ENCODE data around the gene INAVA. TPM values are rescaled to one million over a fixed set of nuclear protein-coding genes. Genes with fewer than 3 reads are reported as not detected.

Gene INAVA
- total and polyA plus RNA-seq, 9 of the 15 experiments (the other 6 are each of a cell fraction or from before 2014, with no cell fraction given) = 0.09 TPM; not detected in 8

DNA sequence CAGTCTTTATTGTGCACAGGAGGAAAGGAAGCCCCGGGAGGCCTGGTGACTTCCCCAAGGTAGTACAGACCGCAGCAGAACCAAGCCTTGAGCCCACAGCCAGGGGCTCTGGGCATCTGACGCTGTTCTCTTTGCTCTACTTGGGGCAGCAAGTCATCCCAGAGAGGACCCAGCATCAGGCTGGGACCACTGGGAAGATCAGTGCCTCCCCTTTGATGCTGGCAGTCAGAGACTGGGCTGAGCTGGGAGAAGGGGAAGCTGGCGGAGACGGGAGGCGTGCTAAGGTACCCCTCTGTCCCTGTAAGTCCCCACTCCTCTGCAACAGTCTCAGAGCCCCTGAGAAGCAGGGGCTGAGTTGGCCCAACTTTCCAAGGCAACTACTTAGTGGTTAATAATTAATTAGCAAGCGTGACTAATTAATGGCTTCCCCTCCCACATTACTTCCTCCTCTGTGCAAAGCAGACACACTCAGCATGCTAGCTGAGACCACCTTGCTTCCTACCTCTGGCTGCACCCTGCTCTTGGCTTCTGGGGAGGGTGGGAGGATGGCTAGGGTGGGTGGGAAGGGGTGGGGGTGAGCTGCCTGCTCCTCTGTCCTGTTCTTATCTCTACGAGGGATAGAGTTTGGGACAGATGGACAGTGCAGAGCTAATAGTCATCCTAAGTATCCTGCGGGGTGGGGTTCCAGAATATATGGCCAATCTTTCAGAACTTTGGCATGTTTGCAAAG, 1.3 kb downstream of the INAVA start:
- no peaks in the 10 kb centered on the region for H3K36me3 ChIP-seq (ENCODE audit: control insufficient read depth, insufficient read depth, low read length)
- H3K9me1 ChIP-seq (ENCODE audit: control insufficient read depth, insufficient read depth, low read length) = no peaks in the 10 kb centered on the region
- no peak overlapping the region for H2AFZ ChIP-seq (ENCODE audit: low read depth, low read length)
- in situ Hi-C loops (cut with MboI) = no loop called here
- no peak overlapping the region for H3K27ac ChIP-seq (ENCODE audit: extremely low read depth, low read depth, low read length)
- POLR2A ChIA-PET = interaction anchor here (0.6 to 1.1 kb wide), 5 partner anchors 11 to 338 kb away, joined by 3 read pairs; no protein-coding TSS in a partner anchor
- CTCF ChIA-PET (ENCODE audit: low intra/inter-chr PET ratio) = no interaction called here
- H4K20me1 ChIP-seq (replicated peaks; ENCODE audit: control insufficient read depth, insufficient read depth, low read length) = peaks cover 24% of the 10 kb centered on the region; the same call in 1 of the 2 replicates
- no peaks in the 10 kb centered on the region for H3K79me2 ChIP-seq (ENCODE audit: control insufficient read depth, insufficient read depth, low read length)
- no TSS peak for BruUV-seq (replicated peaks)
- H3K4me3 ChIP-seq = no peak overlapping the region
- H3K4me1 ChIP-seq (replicated peaks in 1 of 2; ENCODE audit: control insufficient read depth in 2 of 2, insufficient read depth in 2 of 2, low read length in 2 of 2) = peaks cover 0 to 22% of the 10 kb centered on the region in 2 experiments; a peak in 1 of 5 replicates
- H3K4me2 ChIP-seq (ENCODE audit: insufficient read depth, low read length) = no peak overlapping the region
- DNase-seq (ENCODE audit: extremely low read depth in 1 of 4, low spot score in 3 of 4) = no peak
- intact Hi-C loops (cut with micrococcal nuclease) = no loop called here
- ATAC-seq = no peak
- no peak for FAIRE-seq
- WGBS (ENCODE audit: insufficient coverage, low coverage, missing lambda C conversion rate) = 4% methylated on average over 9 of the region's 9 CpGs
- H3K9me3 ChIP-seq (replicated peaks; ENCODE audit: control insufficient read depth, insufficient read depth, low read depth, low read length) = no peaks in the 10 kb centered on the region
- peaks cover 58 to 88% of the 10 kb centered on the region in 2 experiments for H3K27me3 ChIP-seq (ENCODE audit: control insufficient read depth in 2 of 2, insufficient read depth in 2 of 2, low read length in 2 of 2)
- H3K9ac ChIP-seq (ENCODE audit: insufficient read depth in 1 of 2, low read depth in 2 of 2, low read length in 2 of 2) = no peak overlapping the region
- TF ChIP-seq, protein P1, sequence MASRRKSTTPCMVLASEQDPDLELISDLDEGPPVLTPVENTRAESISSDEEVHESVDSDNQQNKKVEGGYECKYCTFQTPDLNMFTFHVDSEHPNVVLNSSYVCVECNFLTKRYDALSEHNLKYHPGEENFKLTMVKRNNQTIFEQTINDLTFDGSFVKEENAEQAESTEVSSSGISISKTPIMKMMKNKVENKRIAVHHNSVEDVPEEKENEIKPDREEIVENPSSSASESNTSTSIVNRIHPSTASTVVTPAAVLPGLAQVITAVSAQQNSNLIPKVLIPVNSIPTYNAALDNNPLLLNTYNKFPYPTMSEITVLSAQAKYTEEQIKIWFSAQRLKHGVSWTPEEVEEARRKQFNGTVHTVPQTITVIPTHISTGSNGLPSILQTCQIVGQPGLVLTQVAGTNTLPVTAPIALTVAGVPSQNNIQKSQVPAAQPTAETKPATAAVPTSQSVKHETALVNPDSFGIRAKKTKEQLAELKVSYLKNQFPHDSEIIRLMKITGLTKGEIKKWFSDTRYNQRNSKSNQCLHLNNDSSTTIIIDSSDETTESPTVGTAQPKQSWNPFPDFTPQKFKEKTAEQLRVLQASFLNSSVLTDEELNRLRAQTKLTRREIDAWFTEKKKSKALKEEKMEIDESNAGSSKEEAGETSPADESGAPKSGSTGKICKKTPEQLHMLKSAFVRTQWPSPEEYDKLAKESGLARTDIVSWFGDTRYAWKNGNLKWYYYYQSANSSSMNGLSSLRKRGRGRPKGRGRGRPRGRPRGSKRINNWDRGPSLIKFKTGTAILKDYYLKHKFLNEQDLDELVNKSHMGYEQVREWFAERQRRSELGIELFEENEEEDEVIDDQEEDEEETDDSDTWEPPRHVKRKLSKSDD (conservative IDR thresholded peaks at IDR 0.05; ENCODE audit: low read length) = no peak
- TF ChIP-seq, protein P2, sequence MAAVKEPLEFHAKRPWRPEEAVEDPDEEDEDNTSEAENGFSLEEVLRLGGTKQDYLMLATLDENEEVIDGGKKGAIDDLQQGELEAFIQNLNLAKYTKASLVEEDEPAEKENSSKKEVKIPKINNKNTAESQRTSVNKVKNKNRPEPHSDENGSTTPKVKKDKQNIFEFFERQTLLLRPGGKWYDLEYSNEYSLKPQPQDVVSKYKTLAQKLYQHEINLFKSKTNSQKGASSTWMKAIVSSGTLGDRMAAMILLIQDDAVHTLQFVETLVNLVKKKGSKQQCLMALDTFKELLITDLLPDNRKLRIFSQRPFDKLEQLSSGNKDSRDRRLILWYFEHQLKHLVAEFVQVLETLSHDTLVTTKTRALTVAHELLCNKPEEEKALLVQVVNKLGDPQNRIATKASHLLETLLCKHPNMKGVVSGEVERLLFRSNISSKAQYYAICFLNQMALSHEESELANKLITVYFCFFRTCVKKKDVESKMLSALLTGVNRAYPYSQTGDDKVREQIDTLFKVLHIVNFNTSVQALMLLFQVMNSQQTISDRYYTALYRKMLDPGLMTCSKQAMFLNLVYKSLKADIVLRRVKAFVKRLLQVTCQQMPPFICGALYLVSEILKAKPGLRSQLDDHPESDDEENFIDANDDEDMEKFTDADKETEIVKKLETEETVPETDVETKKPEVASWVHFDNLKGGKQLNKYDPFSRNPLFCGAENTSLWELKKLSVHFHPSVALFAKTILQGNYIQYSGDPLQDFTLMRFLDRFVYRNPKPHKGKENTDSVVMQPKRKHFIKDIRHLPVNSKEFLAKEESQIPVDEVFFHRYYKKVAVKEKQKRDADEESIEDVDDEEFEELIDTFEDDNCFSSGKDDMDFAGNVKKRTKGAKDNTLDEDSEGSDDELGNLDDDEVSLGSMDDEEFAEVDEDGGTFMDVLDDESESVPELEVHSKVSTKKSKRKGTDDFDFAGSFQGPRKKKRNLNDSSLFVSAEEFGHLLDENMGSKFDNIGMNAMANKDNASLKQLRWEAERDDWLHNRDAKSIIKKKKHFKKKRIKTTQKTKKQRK (IDR thresholded peaks at IDR 0.05; ENCODE audit: borderline replicate concordance, low read depth, low read length) = no peak
- TF ChIP-seq MIER1 (IDR thresholded peaks at IDR 0.05; ENCODE audit: low read depth) (no peak), ZBTB8A (IDR thresholded peaks at IDR 0.05; ENCODE audit: partially characterized antibody) (no peak), ZBTB17 (CRISPR knock-in tag; IDR thresholded peaks at IDR 0.05) (no peak), SMARCB1 (IDR thresholded peaks at IDR 0.05; ENCODE audit: insufficient read length, low read depth) (no peak), ZNF584 (CRISPR knock-in tag; IDR thresholded peaks at IDR 0.05; ENCODE audit: low read depth) (no peak), PCBP2 (IDR thresholded peaks at IDR 0.05; ENCODE audit: low read depth, low read length, poor library complexity, severe bottlenecking) (no peak), RFX7 (CRISPR knock-in tag; IDR thresholded peaks at IDR 0.05) (no peak)
- TF ChIP-seq, protein P3, sequence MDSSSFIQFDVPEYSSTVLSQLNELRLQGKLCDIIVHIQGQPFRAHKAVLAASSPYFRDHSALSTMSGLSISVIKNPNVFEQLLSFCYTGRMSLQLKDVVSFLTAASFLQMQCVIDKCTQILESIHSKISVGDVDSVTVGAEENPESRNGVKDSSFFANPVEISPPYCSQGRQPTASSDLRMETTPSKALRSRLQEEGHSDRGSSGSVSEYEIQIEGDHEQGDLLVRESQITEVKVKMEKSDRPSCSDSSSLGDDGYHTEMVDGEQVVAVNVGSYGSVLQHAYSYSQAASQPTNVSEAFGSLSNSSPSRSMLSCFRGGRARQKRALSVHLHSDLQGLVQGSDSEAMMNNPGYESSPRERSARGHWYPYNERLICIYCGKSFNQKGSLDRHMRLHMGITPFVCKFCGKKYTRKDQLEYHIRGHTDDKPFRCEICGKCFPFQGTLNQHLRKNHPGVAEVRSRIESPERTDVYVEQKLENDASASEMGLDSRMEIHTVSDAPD (CRISPR knock-in tag; IDR thresholded peaks at IDR 0.05) = no peak
- TF ChIP-seq, protein P4, sequence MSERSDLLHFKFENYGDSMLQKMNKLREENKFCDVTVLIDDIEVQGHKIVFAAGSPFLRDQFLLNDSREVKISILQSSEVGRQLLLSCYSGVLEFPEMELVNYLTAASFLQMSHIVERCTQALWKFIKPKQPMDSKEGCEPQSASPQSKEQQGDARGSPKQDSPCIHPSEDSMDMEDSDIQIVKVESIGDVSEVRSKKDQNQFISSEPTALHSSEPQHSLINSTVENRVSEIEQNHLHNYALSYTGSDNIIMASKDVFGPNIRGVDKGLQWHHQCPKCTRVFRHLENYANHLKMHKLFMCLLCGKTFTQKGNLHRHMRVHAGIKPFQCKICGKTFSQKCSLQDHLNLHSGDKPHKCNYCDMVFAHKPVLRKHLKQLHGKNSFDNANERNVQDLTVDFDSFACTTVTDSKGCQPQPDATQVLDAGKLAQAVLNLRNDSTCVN (CRISPR knock-in tag; IDR thresholded peaks at IDR 0.05) = no peak
